GM12872 (cell line): Measurements from ENCODE around the gene ALKBH3.

ENCODE experiments used
- CTCF ChIP-seq: IDR thresholded peaks from 3 replicates; pipeline ENCODE4 v1.5.1; 2011; ENCODE audit warnings: low read depth, mild to moderate bottlenecking, low read length, moderate library complexity; ENCODE audit not compliant: insufficient read depth

ALKBH3 gene

GRCh38 chr11:43904742-43905535, 24.3 kb downstream of the ALKBH3 start:
- TF ChIP-seq CTCF, result no peak

DNA sequence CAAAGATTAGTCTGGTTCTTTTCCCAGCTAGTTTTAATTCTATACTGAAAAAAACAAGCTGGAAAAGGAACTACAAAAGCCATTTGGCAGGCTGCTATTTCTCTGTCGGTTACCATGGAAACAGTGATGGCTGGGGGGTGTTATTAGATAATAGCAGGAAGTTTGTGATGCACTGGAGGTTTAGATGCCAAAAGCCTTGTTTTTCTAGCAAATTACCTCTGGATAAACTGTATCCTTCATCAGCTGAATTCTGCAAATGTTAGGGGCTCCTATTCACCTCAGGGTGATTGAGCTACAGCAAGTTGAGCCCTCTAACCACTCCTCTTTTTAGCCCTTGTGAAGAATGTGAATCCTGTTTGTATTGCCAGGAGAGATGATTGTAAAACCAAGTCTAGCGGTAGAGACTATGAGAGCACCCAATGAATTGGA, 25.2 kb downstream of the ALKBH3 start:
- no peak for TF ChIP-seq CTCF

DNA sequence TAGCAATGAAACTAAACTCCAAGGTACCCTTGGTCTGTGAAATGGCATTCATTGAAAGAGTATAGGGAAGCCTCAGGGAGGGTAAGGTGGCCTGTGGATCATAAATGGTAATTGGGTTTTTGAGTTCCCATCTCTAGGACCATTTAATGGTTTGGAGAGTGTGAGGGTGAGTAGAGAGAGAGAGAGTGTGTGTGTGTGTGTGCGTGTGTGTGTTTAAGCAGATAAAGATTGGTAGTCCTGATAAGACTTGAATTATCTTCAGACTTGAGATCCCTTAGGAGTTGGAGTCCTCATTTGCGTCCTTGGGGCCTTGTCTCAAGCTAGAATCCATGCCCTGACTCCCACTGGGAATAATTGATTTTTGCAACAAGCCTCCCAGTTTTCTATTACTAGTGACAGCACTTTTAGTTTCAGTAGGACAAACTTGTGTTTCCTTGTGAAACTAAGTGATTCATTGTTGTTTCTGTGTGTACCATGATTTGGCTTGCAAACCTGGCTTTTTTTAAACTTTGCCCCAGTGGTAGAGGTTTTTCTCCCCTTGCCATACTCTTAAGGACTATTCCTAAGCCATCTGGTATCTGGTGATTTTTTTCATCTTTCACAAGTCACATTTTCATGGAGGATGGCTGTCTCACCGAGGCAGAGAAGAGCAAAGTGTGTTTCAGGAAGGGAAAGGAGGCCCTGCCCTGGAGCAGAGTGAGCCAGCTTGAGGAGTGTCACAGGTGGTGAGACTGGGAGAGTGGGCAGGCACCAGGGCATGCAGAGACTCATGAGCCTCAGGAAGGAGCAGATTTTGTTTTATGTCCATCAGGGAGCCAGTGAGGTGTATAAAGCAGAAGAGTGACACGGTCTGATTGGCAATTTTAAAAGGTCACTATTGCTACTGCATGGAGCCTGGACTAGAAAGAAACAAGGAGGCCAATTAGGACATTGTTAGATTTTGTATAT, 26.7 kb downstream of the ALKBH3 start:
- no peak for TF ChIP-seq CTCF

- no peak for TF ChIP-seq CTCF
Measured at GRCh38 chr11:43908191-43908590, 27.6 kb downstream of the ALKBH3 start.

- TF ChIP-seq CTCF, result no peak
Measured at GRCh38 chr11:43908683-43909082, 28.1 kb downstream of the ALKBH3 start.

DNA sequence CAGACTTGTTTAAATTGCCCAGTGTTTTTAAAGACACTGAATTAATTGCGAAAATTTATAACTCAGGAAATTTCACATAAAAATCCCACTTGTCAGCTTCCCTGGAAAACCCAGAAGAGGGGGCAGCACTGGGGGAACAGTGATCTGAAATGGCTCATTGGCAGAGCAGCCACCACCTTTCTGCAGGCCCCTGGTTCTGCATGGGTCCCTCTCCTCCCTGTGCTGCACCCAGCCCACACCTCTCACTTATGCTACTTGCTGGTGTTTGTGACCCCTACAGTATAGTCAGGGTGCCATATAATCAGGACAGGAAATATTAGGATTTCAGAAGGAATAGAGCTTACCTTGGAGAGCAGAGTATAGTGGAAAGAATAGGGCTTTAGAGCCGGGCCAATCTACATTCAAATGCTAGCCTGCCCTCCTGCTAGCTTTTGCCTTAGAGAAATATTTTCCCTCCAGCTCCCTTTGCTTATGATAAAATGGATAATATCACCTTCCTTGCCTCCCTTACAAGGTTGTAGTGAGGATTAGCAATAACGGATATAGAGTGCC, 33.3 kb downstream of the ALKBH3 start:
- TF ChIP-seq CTCF, result no peak

- no peak for TF ChIP-seq CTCF
Measured at GRCh38 chr11:43914466-43914865, 33.8 kb downstream of the ALKBH3 start.
